OCI-LY7 (cell line): Measurements from ENCODE around the gene CPNE2.

Experiments
- EZH2phosphoT487 ChIP-seq: fragments of 200-600 bp; sonication (generic); IDR thresholded peaks from 2 replicates; pipeline ENCODE4 v1.6.1; 2018; ENCODE audit warnings: low read depth, borderline replicate concordance, mild to moderate bottlenecking, mixed run types, antibody characterized with exemption, low read length, moderate library complexity, mixed read lengths
- TF ChIP-seq, protein P1 (sequence below): fragments of 200-600 bp; sonication (generic); conservative IDR thresholded peaks from 2 replicates; pipeline ENCODE4 v1.5.1; 2014; ENCODE audit warnings: mild to moderate bottlenecking, antibody characterized with exemption, low read length, moderate library complexity, mixed read lengths

DNA sequence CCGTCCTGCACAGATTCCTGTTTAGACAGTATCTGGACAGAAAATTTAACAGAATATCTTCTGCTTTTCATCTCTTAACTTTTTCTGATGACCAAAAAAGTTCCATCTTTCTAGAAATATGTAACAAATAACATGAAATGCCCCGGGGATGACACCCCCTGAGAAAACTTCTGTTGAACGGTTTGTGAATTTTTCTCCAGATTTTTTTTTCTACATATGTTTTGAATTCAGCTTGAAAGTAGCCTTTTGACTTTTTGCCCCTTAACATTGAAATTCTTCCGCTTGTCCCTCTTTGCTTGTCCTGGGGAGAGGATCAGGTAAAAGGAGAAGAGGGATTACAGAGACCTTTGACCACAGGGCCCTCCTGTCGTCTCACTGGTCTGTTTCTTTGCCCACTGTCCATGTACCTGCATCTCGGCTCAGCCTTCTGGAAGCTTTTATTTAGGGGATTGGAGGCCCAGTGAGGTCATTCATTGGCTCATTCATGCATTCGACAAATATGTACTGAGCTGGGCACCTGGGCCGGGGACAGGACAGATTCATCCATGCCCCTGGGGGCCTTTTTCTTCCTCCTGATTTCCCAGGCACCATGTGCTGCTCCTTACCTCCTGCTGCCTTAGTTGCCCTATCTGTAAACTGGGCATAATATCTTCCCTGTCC is 19.6 kb upstream of the CPNE2 start:
- TF ChIP-seq, protein P1, sequence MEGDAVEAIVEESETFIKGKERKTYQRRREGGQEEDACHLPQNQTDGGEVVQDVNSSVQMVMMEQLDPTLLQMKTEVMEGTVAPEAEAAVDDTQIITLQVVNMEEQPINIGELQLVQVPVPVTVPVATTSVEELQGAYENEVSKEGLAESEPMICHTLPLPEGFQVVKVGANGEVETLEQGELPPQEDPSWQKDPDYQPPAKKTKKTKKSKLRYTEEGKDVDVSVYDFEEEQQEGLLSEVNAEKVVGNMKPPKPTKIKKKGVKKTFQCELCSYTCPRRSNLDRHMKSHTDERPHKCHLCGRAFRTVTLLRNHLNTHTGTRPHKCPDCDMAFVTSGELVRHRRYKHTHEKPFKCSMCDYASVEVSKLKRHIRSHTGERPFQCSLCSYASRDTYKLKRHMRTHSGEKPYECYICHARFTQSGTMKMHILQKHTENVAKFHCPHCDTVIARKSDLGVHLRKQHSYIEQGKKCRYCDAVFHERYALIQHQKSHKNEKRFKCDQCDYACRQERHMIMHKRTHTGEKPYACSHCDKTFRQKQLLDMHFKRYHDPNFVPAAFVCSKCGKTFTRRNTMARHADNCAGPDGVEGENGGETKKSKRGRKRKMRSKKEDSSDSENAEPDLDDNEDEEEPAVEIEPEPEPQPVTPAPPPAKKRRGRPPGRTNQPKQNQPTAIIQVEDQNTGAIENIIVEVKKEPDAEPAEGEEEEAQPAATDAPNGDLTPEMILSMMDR: no peak
- TF ChIP-seq EZH2phosphoT487: no peak
